ENCODE data around the gene TBC1D5. TPM values are rescaled to one million over a fixed set of nuclear protein-coding genes. Genes with fewer than 3 reads are reported as not detected.

Gene TBC1D5
- total RNA-seq, 1 donor from 2014 or later = 74.6 TPM

- H3K27ac ChIP-seq = no peak overlapping the region
These were observed 554.7 kb downstream of the TBC1D5 start for GRCh38 chr3:17187589-17188184.

GRCh38 chr3:17183951-17184550 lies 558.4 kb downstream of the TBC1D5 start:
- TF ChIP-seq CTCF (IDR thresholded peaks at IDR 0.05) = no peak
- Histone ChIP-seq H3K4me3 (no peak overlapping the region), H3K27me3 (no peaks in the 10 kb centered on the region), H3K9me3 (no peaks in the 10 kb centered on the region), H3K4me1 (no peaks in the 10 kb centered on the region), H3K36me3 (no peaks in the 10 kb centered on the region), H3K27ac (no peak overlapping the region)
- DNase-seq = no peak
- ATAC-seq = no peak
- intact Hi-C loops (cut with DNase I) = no loop called here

More at GRCh38 chr3:17187589-17188184, 554.7 kb downstream of the TBC1D5 start:
- intact Hi-C loops (cut with DNase I) = no loop called here
- no peak for ATAC-seq
- TF ChIP-seq CTCF (IDR thresholded peaks at IDR 0.05) = no peak
- Histone ChIP-seq H3K4me1 (peaks cover 4% of the 10 kb centered on the region), H3K27me3 (no peaks in the 10 kb centered on the region), H3K4me3 (no peak overlapping the region), H3K9me3 (no peaks in the 10 kb centered on the region), H3K36me3 (no peaks in the 10 kb centered on the region)
- no peak for DNase-seq

- no peak for TF ChIP-seq CTCF (IDR thresholded peaks at IDR 0.05)
- ATAC-seq (no peak), DNase-seq (no peak)
- Histone ChIP-seq H3K4me3 (no peak overlapping the region), H3K27ac (no peak overlapping the region), H3K27me3 (no peaks in the 10 kb centered on the region), H3K36me3 (no peaks in the 10 kb centered on the region), H3K4me1 (no peaks in the 10 kb centered on the region), H3K9me3 (no peaks in the 10 kb centered on the region)
- intact Hi-C loops (cut with DNase I) = no loop called here
These were observed 560.3 kb downstream of the TBC1D5 start for GRCh38 chr3:17182166-17182565.

- Histone ChIP-seq H3K27ac (no peak overlapping the region), H3K27me3 (no peaks in the 10 kb centered on the region), H3K4me1 (no peaks in the 10 kb centered on the region), H3K9me3 (no peaks in the 10 kb centered on the region), H3K4me3 (no peak overlapping the region), H3K36me3 (no peaks in the 10 kb centered on the region)
- intact Hi-C loops (cut with DNase I) = no loop called here
- no peak for TF ChIP-seq CTCF (IDR thresholded peaks at IDR 0.05)
- DNase-seq (no peak), ATAC-seq (no peak)
These were observed 561.0 kb downstream of the TBC1D5 start for GRCh38 chr3:17181413-17181907.

GRCh38 chr3:17179381-17180205 lies 562.8 kb downstream of the TBC1D5 start:
- H3K4me3 ChIP-seq = no peak overlapping the region
- no peaks in the 10 kb centered on the region for H3K4me1 ChIP-seq
- H3K27ac ChIP-seq = no peak overlapping the region
- no peak for TF ChIP-seq CTCF (IDR thresholded peaks at IDR 0.05)
- DNase-seq (no peak), ATAC-seq (no peak)
- no peaks in the 10 kb centered on the region for H3K9me3 ChIP-seq
- H3K36me3 ChIP-seq = no peaks in the 10 kb centered on the region
- intact Hi-C loops (cut with DNase I) = no loop called here
- no peaks in the 10 kb centered on the region for H3K27me3 ChIP-seq
